ENCODE data around the gene ZFP36L1.
"Not testable (repeated sequence)": the region's sequence is repeated elsewhere in the genome, so short reads cannot be mapped to it uniquely, and the experiment has no call there.

Gene ZFP36L1

GRCh38 chr14:68783408-68784225 is 9.2 kb downstream of the ZFP36L1 start:
- DNase-seq: no peak

GRCh38 chr14:68782091-68782981 is 10.5 kb downstream of the ZFP36L1 start:
- no peak for DNase-seq

- DNase-seq: no peak
Observed at GRCh38 chr14:68781161-68782021, 11.5 kb downstream of the ZFP36L1 start.

- peak; percentile 40 to 52 for DNase-seq
Observed at GRCh38 chr14:68780358-68781160, 12.3 kb downstream of the ZFP36L1 start.

- no peak for DNase-seq
Observed at GRCh38 chr14:68779761-68780323, 13.0 kb downstream of the ZFP36L1 start.

GRCh38 chr14:68777644-68778043 is 15.2 kb downstream of the ZFP36L1 start:
- DNase-seq: no peak

- DNase-seq: no peak
Observed at GRCh38 chr14:68775614-68776126, 17.2 kb downstream of the ZFP36L1 start.

GRCh38 chr14:68774771-68775613 is 17.9 kb downstream of the ZFP36L1 start:
- DNase-seq: no peak

GRCh38 chr14:68772761-68773381 is 20.0 kb downstream of the ZFP36L1 start:
- no peak for DNase-seq

- DNase-seq: no peak
Observed at GRCh38 chr14:68771631-68772030, 21.2 kb downstream of the ZFP36L1 start.

GRCh38 chr14:68770553-68771286 is 22.1 kb downstream of the ZFP36L1 start:
- no peak for DNase-seq

- DNase-seq: no peak
Observed at GRCh38 chr14:68770051-68770450, 22.8 kb downstream of the ZFP36L1 start.

- no peak for DNase-seq
Observed at GRCh38 chr14:68768316-68768715, 24.6 kb downstream of the ZFP36L1 start.

- DNase-seq: no peak
Observed at GRCh38 chr14:68767248-68767645, 25.6 kb downstream of the ZFP36L1 start.

- DNase-seq: no peak
Observed at GRCh38 chr14:68766299-68767247, 26.3 kb downstream of the ZFP36L1 start.

GRCh38 chr14:68763843-68764242 is 29.0 kb downstream of the ZFP36L1 start:
- DNase-seq: not testable (repeated sequence)

GRCh38 chr14:68762953-68763764 is 29.7 kb downstream of the ZFP36L1 start:
- no peak for DNase-seq

All from hippocampal formation (tissue), 2 donors.